DMS53 treated with DMSO at 0.1 percent for 48 hours (cell line): ENCODE data around the gene PCCB.
A peak's percentile ranks its signal among the peaks of the same experiment; 100 is the strongest.
"Not testable (repeated sequence)": the region's sequence is repeated elsewhere in the genome, so short reads cannot be mapped to it uniquely, and the experiment has no call there.

Experiments used
- DNase-seq: peaks from one replicate; lab custom pipeline; 2025; ENCODE audit not compliant: unreplicated experiment; lab: John Stamatoyannopoulos, UW

Gene PCCB

DNA sequence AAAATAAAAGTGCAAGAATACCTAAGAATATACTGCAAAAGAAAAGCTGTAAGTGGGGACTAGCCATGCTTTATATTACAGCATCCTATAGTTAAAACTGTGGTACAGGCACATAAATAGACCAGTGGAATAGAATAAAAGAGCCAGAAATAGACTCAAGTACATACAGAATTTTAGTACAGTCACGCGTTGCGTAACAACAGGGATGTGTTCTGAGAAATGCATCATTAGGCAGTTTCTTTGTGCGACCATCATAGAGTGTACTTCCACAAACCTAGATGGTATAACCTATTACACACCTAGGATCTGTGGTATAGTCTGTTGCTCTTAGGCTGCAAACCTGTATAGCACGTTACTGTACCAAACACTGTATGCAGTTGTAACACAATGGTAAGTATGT lies 61.8 kb downstream of the PCCB start:
- no peak for DNase-seq

DNA sequence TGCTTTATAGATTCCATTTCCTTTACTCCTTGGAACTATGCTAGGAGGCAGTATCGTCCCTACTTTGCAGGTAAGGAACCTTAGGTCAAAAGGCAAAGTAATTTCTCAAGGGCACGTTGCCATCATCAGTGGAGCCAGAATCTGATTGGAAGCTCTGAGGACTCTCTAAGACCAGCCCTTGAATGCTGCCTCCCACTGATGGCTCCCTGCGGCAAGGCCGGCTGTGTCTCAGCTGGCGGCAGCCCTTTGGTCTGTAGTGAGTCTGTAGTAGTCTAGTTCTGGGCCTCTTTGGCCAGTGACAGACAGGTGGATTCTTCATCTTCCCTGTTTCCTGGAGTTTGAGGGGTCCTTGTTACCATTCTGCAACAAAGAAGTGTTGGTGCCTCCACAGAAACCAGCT lies 76.2 kb downstream of the PCCB start:
- no peak for DNase-seq

DNA sequence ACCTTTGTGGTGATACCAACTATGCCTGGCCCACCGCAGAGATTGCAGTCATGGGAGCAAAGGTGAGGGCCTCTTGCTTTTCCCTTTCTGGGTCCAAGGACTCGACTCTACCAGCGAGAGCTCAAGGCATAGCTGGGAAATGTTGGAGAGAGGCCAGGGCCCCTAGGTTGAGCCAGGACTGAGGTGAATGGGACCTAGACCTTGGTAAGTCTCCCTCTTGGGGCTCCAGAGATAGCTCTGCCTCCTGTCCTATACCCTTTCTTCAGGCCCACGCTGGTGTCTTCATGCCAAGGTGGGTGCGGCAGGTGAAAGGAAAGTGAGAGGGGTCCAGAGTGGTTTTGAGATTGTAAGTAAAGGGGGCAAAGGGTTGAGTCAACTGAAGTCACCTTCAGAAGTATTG lies 77.5 kb downstream of the PCCB start:
- no peak for DNase-seq

DNA sequence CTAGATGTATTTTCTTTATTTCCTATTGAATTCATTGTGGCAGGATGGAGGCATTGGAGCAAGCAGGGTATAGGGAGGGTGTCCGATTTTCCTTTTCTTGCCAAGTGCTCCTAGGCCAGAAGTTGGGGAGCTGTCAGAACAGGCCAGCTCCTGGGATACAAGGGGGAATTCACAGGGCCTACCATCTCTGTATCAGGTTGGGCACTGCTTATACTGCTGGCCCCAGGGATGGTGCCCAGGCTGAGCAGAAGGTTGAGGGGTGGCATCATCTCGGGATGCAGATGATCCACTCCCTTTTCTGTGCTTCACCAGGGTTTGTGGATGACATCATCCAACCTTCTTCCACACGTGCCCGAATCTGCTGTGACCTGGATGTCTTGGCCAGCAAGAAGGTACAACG lies 79.5 kb downstream of the PCCB start:
- no peak for DNase-seq

DNA sequence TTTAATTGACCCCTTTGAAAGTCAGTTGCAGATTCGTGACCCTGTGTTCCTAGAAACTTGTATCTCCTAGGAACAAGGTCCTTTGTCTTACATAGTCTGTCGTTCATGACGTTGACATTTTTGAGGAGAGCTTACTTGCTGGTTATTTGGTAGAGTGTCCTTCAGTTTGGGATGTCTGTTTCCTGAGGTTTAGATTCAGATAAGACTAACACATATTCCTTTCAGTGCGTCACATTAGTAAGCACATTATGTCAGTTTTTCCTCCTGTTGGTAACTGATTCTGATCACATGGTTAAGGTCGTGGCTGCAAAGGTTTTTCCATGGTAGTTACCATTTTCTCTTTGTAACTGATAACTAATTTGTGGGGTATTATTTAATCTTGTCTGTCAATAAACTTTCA lies 80.8 kb downstream of the PCCB start:
- DNase-seq, result no peak

DNA sequence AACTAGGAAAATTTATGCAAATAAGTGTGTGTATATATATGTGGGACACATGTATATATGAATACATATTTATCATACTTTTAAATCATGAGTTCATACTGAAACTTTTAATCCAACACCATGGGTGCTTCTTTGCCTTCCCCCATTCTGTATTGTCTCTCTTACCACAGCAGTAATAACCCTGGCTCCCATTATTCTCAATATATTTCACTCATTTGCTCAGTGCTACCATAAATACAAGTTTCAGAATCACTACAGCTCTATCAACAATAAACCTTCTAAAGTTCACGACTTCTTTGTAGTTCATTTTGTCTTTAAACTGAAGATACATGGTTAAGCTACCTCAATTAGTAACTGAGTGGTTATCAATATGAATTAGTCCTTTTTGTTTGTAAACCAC lies 82.2 kb downstream of the PCCB start:
- no peak for DNase-seq

DNA sequence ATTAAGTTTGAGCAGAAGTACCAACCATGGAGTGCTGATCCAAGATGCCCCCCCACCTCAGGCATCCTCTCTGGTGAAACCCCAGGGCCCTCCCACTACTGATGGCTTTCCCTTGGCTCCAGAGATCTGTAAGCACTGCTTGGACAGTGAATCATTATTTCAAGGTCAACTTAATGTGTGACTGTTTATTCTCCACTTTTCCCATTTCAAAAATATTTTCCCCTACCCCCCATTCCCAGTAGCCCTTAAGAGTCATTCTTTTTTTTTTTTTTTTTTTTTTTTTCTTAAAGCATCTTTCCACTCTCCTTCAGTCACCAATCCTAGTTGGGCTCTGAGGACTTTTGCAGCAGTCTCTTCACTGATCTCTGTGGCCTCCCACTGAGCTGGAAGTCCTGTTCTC lies 82.6 kb downstream of the PCCB start:
- no peak for DNase-seq

DNA sequence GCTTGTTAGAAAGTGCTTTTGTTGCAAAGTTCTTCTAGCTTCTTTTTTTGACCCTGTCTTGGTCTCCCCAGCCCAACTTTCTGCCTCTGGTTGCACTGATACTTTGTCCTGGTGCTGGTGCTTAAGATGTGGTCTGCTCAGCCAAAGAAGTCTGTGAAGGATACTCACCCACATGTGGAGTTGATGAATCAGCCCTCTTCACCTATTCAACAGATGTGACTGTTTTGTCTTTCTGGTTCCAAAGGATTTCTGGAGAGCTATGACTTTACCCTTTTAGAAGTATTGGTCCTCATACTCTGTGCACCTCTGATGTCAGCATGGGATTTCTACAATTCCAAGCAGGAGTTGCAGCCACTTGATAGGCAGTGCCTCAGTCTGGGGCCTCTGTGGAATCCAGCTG lies 84.1 kb downstream of the PCCB start:
- no peak for DNase-seq

DNA sequence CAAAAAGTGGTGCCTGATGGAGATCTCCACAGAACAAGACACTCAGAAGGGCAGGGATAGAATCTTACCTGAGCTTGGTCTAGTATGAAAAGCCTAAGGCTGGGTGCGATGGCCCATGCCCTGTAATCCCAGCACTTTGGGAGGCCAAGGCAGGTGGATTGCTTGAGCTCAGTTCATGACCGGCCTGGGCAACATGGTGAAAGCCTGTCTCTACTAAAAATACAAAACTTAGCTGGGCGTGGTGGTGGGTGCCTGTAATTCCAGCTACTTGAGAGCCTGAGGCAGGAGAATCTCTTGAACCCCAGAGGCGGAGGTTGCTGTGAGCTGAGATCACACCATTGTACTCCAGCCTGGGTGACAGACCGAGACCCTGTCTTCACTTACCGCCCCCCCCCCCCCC lies 84.6 kb downstream of the PCCB start:
- DNase-seq, result not testable (repeated sequence)

DNA sequence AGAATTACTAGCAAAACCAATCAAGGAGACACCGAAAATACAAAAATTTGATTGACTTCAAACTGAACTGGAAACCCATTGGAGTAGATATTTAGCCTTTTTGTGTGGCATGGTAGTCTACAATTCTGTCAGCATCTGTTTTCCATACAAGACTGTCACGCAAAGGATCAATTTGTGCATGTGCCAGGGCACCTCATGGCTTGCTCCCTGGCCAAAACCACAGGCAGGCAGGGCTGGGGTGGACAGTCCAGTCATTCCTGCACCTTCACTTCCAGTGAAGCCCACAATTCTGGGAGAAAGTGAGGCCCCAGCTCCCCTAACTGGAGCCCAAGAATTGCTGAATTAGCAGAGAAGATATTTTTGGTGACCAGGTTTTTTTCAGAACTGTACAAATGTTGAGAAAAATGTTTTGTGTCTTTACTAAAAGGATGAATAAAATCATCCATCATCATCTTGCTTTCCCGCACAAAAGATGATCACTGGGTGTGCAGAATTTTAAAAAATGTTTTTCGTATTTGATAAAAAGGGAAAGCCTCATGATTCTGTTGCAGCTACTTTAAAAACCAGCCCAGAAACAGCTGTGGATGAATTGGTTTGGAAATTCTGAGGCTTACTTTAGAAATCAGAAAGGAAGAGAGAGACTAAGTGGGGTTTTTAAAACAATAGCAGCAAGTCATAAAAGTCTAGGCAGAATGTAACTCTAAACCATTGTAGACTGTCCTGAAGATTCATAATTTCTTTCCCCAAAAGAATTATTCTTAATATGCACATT lies 86.4 kb downstream of the PCCB start:
- DNase-seq, result no peak

DNA sequence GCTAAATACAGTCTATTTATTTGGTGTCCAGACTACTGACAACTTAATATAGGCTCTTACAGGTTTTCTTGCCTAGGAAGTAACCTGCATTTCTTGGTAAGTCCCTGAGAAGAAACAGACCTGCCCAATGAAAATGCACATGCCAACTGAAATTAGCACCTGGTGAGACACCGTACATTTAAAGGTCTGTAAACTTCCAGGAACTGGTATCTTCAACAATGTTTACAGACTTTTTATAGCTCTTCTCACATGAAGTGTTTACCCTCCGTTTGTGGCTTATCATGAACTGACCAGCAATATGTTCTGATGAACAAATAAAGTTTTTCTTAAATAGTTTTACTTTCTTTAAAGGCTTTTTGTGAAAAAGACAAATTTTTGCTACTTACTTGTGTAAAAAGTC lies 93.3 kb downstream of the PCCB start:
- DNase-seq, result peak; percentile 90

DNA sequence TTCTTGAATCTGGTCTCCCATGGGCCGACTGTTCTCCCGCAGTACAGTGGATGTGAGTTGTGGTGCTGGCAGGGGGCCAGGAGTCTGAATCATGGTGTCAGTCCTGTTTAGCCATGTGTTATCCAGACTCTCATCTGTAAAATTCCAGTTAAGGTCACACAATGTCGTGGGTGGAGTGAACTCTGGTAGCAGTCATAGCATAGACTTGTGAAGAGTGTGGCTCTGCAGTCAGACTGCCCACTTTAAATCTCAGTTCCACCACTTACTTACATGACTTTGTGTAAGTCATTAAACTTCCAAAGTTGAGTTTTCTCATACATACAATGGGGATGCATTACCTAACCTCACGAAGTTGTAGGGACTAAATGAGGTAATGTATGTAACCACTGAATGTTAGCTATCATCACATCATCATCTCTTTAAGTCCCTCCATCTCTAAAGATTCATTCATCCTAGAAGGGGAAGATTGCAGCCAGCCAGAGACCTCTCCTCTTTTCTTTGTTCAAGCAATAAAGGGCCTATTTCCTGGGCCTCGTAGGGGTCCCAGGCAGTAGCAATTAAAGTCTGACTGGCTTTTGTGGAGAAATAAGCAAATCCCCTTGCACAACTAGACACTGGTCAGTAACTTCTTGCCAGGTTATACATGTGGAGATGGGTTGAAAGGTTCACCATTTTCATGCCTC lies 93.9 kb downstream of the PCCB start:
- DNase-seq, result peak; percentile 90

DNA sequence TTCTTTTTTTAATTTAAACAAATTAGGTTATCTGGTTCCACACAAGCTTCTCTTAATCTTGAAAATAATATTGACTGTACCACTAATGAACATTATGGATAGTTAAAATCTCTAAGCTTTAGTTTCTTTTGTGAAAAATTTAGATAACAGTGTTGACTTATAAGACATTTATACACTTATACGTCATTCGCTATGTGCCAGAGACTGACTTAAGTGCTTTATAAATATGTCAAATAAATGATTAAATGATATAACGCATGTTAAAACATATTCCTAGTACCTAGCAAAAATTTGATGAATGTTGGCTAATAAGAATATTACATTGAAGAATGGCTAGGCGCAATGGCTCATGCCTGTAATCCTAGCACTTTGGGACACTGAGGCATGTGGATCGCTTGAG lies 96.3 kb downstream of the PCCB start:
- DNase-seq, result no peak

DNA sequence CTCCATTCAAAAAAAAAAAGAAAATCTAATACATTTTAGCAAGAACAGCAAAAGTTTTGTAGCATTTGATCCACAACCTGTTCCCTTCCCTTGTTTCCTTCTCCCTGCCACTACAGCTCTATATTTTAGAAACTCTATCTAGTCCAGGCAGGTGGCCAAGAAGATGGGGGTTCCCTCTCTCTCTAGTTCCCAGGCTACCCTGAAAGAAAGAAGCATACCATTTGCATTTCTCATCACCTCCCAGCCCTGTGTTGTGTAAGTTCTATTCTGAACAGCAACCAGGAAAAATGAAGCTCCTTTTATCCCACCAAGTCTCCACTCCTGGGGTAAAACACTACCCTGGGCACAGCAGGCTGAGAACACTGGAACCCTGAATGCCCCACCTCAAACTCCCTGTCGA lies 100.0 kb downstream of the PCCB start:
- DNase-seq, result no peak

DNA sequence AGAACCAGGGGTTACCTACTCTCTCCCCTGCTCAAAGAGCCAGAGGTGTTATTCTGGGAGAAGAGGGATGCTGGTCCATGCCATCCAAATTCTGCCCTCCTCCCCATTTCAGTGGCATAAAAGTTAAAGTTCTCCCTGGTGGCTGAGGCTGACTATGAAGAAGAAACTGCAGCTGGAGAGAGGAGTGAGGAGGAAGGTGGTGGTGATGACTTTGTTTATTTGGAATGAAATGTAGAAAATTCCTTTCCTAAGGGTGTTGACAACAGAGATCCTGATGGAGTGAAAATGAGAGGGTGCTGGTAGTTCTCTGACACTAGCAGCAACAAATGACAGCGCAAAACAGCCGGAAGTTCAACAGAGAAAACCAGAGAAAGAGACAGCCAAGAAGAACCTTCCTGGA lies 100.4 kb downstream of the PCCB start:
- DNase-seq, result no peak

DNA sequence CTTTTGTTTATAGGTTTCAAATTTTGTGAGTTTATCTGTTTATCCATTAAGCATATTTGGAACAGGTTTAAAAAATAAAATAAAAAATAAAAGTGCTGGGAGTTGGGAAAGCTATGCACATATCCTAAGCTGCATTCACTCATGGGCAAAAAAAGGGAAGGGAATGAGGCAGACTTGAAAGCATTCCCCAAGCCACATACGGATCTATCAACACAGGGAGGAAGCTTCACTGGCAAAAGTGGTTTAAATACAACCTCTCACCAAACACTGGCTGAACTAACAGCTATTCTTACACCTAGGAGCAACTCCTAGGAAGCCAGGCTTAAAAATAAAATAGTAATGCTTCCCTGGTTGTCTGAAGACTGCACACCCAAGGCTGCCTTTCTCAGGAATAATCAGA lies 101.2 kb downstream of the PCCB start:
- no peak for DNase-seq

DNA sequence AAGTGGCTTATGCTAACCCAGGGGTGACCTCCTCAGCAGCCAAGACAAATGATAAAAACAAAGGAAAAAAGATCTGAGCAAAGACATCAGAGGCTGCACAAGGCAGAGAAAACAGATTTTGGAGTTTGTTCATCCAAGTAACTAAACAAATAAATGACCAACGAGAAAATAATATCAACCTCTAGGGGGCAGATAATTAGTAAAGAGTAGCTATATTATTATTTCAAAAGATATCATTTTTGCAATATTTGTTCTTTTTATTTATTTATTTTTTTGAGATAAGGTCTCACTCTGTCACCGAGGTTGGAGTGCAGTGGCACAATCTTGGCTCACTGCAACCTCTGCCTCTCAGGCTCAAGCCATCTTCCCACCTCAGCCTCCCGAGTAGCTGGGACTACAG lies 101.8 kb downstream of the PCCB start:
- no peak for DNase-seq

DNA sequence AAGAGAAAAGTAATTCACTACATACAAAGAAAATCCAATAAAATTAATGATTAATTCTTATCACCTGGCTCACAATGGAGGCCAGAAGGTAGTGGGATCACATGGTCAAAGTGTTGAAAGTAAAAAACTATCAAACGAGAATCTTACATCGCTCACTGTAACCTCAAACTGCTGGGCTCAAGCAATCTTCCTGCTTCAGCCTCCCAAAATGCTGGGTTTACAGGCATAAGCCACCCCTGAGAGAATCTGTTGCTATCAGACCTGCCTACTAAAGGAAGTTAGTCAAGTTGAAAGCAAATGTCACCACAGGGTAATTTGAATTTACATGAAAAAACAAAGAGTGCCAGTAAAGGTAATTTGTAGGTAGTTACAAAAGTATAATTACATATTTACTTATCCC lies 103.3 kb downstream of the PCCB start:
- no peak for DNase-seq

DNA sequence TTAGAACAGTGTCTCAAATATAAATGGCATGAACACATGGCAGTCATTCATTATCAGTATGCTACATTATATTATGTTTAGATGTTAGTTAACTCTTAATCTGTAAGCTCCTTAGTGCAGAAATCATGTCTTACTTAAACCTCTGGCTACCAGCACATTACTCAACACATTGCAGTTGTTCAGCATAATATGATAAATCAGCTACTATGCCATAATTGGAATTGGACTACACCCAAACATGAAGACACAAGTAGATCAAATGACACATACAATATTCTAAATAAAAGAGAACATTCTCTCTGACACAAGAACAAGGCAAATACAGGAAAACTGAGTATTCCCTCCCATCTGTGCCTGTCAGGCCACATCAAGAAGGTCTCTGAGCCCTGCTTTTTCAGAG lies 116.1 kb downstream of the PCCB start:
- no peak for DNase-seq

DNA sequence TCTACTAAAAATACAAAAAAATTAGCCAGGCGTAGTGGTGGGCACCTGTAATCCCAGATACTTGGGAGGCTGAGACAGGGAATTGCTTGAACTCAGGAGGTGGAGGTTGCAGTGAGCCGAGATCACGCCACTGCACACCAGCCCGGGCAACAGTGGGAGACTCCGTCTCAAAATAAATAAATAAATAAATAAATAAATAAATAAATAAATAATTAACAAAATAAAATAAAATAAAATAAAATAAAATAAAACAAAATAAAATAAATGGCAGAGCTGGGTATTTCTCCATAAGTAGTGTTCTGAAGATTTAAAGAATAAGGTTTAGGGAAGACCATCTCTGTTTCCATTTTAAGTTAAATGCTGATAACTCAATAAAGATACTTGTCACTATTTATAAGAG lies 125.7 kb downstream of the PCCB start:
- DNase-seq, result not testable (repeated sequence)

DNA sequence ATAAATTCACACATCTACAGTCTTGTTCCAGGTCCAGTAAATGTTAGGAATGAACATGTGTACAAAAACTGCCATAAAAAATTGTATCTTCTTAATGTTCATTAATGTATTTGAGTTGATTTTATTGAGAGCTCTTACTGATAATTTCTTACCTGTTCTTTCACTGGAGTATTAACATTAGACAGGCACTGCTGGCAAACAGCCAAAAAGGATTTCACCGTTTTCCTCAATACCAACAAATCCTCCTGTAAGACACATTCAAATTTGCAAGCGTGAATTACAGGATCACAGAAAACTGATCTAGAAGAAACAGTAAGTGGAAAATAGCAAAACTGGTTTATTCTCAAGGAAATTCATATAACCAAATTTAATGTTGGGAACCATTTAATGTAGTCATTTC lies 127.4 kb downstream of the PCCB start:
- DNase-seq, result no peak

DNA sequence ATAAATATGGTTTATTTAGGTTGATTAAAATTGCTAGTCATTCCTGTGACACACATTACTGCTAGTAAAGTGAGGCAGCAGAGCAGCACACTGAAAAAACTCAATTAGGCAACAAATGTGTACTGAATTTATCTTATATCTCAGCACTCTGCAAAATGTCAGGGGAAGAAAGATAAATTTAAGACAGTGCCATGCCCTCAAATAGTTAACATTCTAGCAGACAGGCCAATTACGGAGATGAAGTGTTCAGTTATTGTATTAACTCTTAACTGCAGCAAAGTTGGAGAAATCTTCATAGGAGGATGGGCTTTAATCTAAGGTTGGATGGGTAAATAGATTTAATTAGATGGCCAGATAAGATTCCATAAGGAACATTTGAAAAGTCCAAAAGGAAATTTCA lies 127.9 kb downstream of the PCCB start:
- DNase-seq, result no peak
